Esophagus squamous epithelium (tissue), 4 donors: ENCODE results near the gene CYP17A1.
"Not testable (repeated sequence)": the region's sequence is repeated elsewhere in the genome, so short reads cannot be mapped to it uniquely, and the experiment has no call there.

ENCODE experiments used
- POLR2A ChIP-seq, 4 donors: fragments of 450-650 bp; IDR thresholded peaks; one replicate each; pipeline ENCODE4 v1.6.1; 2017; ENCODE audit warnings: antibody characterized with exemption in 4 of 4, mild to moderate bottlenecking in 4 of 4, moderate library complexity in 3 of 4
- TF ChIP-seq, protein P1 (sequence below), 6 experiments: fragments of 450-650 bp in 4 of 6; fragments of 200-600 bp in 2 of 6; sonication (generic) in 2 of 6; IDR thresholded peaks; one replicate each; pipeline ENCODE4 v1.5.1; 2016 to 2019; ENCODE audit warnings: antibody characterized with exemption in 6 of 6, mild to moderate bottlenecking in 4 of 6, moderate library complexity in 4 of 6

DNA sequence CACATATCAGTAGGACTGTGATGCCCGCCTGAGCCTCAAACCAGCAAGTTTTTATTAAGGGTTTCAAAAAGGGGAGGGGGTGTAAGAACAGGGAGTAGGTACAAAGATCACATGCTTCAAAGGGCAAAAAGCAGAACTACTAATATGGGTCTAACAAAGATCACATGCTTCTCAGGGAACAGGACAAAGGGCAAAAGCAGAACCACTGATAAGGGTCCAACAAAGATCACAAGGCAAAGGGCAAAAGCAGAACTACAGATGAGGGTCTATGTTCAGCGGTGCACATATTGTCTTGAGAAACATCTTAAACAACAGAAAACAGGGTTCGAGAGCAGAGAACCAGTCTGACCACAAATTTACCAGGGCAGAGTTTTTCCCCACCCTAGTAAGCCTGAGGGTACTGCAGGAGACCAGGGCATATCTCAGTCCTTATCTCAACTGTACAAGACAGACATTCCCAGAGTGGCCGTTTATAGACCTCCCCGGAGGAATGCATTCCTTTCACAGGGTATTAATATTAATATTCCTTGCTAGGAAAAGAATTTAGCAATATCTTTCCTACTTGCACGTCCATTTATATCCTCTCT, 7.1 kb upstream of the CYP17A1 start:
- TF ChIP-seq, protein P1, sequence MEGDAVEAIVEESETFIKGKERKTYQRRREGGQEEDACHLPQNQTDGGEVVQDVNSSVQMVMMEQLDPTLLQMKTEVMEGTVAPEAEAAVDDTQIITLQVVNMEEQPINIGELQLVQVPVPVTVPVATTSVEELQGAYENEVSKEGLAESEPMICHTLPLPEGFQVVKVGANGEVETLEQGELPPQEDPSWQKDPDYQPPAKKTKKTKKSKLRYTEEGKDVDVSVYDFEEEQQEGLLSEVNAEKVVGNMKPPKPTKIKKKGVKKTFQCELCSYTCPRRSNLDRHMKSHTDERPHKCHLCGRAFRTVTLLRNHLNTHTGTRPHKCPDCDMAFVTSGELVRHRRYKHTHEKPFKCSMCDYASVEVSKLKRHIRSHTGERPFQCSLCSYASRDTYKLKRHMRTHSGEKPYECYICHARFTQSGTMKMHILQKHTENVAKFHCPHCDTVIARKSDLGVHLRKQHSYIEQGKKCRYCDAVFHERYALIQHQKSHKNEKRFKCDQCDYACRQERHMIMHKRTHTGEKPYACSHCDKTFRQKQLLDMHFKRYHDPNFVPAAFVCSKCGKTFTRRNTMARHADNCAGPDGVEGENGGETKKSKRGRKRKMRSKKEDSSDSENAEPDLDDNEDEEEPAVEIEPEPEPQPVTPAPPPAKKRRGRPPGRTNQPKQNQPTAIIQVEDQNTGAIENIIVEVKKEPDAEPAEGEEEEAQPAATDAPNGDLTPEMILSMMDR (IDR thresholded peaks at IDR 0.05): not testable (repeated sequence)
- TF ChIP-seq POLR2A (IDR thresholded peaks at IDR 0.05): not testable (repeated sequence)
